ENCODE measurements around the gene DYRK4. TPM values are rescaled to one million over a fixed set of nuclear protein-coding genes. Genes with fewer than 3 reads are reported as not detected.

Gene DYRK4
- total and polyA plus RNA-seq, 2 donors (not counting 1 experiment from before 2014, with no cell fraction given): 55.2 to 63.1 TPM

GRCh38 chr12:4584281-4584680 lies 22.3 kb downstream of the DYRK4 start:
- H3K27ac ChIP-seq (ENCODE audit: insufficient read depth, low read length): no peak overlapping the region
- H2AFZ ChIP-seq (ENCODE audit: low read length): no peak overlapping the region
- no peaks in the 10 kb centered on the region for H4K20me1 ChIP-seq (ENCODE audit: control insufficient read depth, extremely low read depth, insufficient read depth, low read length)
- no peak for DNase-seq (ENCODE audit: low read depth in 2 of 2)
- no peaks in the 10 kb centered on the region for H3K36me3 ChIP-seq (ENCODE audit: control insufficient read depth, insufficient read depth, low read length)
- H3K9ac ChIP-seq (ENCODE audit: insufficient read depth, low read length): no peak overlapping the region
- H3K4me2 ChIP-seq (ENCODE audit: extremely low read depth, insufficient read depth, low read length): no peak overlapping the region
- no peaks in the 10 kb centered on the region for H3K4me1 ChIP-seq (ENCODE audit: control insufficient read depth, extremely low read depth, insufficient read depth, low read length)
- no peaks in the 10 kb centered on the region for H3K9me3 ChIP-seq (ENCODE audit: control insufficient read depth, insufficient read depth, low read depth, low read length)
- H3K27me3 ChIP-seq (ENCODE audit: control insufficient read depth, insufficient read depth, low read length): peaks cover 6% of the 10 kb centered on the region
- TF ChIP-seq EZH2 (IDR thresholded peaks at IDR 0.05; ENCODE audit: low read length, missing control alignments) (no peak), CTCF (conservative IDR thresholded peaks at IDR 0.05 in 1 of 2, IDR thresholded peaks at IDR 0.05 in 1 of 2; ENCODE audit: low read depth in 1 of 2, low read length in 2 of 2) (no peak)
- H3K4me3 ChIP-seq (replicated peaks in 1 of 4; ENCODE audit: control extremely low read depth in 1 of 4, insufficient read depth in 1 of 4, low read depth in 3 of 4, low read length in 4 of 4): no peak overlapping the region
- no peaks in the 10 kb centered on the region for H3K79me2 ChIP-seq (ENCODE audit: control insufficient read depth, insufficient read depth, low read length)

- Histone ChIP-seq H3K79me2 (ENCODE audit: control insufficient read depth, insufficient read depth, low read length) (no peaks in the 10 kb centered on the region), H4K20me1 (ENCODE audit: control insufficient read depth, extremely low read depth, insufficient read depth, low read length) (no peaks in the 10 kb centered on the region), H3K4me2 (ENCODE audit: extremely low read depth, insufficient read depth, low read length) (no peak overlapping the region), H2AFZ (ENCODE audit: low read length) (no peak overlapping the region), H3K4me3 (replicated peaks in 1 of 4; ENCODE audit: control extremely low read depth in 1 of 4, insufficient read depth in 1 of 4, low read depth in 3 of 4, low read length in 4 of 4) (no peak overlapping the region), H3K27me3 (ENCODE audit: control insufficient read depth, insufficient read depth, low read length) (peaks cover 6% of the 10 kb centered on the region), H3K9ac (ENCODE audit: insufficient read depth, low read length) (no peak overlapping the region), H3K9me3 (ENCODE audit: control insufficient read depth, insufficient read depth, low read depth, low read length) (no peaks in the 10 kb centered on the region), H3K36me3 (ENCODE audit: control insufficient read depth, insufficient read depth, low read length) (no peaks in the 10 kb centered on the region), H3K4me1 (ENCODE audit: control insufficient read depth, extremely low read depth, insufficient read depth, low read length) (no peaks in the 10 kb centered on the region), H3K27ac (ENCODE audit: insufficient read depth, low read length) (no peak overlapping the region)
- TF ChIP-seq CTCF (conservative IDR thresholded peaks at IDR 0.05 in 1 of 2, IDR thresholded peaks at IDR 0.05 in 1 of 2; ENCODE audit: low read depth in 1 of 2, low read length in 2 of 2) (no peak), EZH2 (IDR thresholded peaks at IDR 0.05; ENCODE audit: low read length, missing control alignments) (no peak)
- no peak for DNase-seq (ENCODE audit: low read depth in 2 of 2)
These were observed 22.9 kb downstream of the DYRK4 start for GRCh38 chr12:4584896-4585295.

GRCh38 chr12:4586500-4586899 lies 24.5 kb downstream of the DYRK4 start:
- H2AFZ ChIP-seq (ENCODE audit: low read length): no peak overlapping the region
- H3K9ac ChIP-seq (ENCODE audit: insufficient read depth, low read length): no peak overlapping the region
- DNase-seq (ENCODE audit: low read depth in 2 of 2): no peak
- H3K4me1 ChIP-seq (ENCODE audit: control insufficient read depth, extremely low read depth, insufficient read depth, low read length): no peaks in the 10 kb centered on the region
- H3K9me3 ChIP-seq (ENCODE audit: control insufficient read depth, insufficient read depth, low read depth, low read length): no peaks in the 10 kb centered on the region
- no peaks in the 10 kb centered on the region for H4K20me1 ChIP-seq (ENCODE audit: control insufficient read depth, extremely low read depth, insufficient read depth, low read length)
- no peaks in the 10 kb centered on the region for H3K36me3 ChIP-seq (ENCODE audit: control insufficient read depth, insufficient read depth, low read length)
- H3K27me3 ChIP-seq (ENCODE audit: control insufficient read depth, insufficient read depth, low read length): peaks cover 3% of the 10 kb centered on the region
- no peaks in the 10 kb centered on the region for H3K79me2 ChIP-seq (ENCODE audit: control insufficient read depth, insufficient read depth, low read length)
- TF ChIP-seq CTCF (conservative IDR thresholded peaks at IDR 0.05 in 1 of 2, IDR thresholded peaks at IDR 0.05 in 1 of 2; ENCODE audit: low read depth in 1 of 2, low read length in 2 of 2): no peak
- TF ChIP-seq EZH2 (IDR thresholded peaks at IDR 0.05; ENCODE audit: low read length, missing control alignments): no peak
- no peak overlapping the region for H3K4me2 ChIP-seq (ENCODE audit: extremely low read depth, insufficient read depth, low read length)
- no peak overlapping the region for H3K27ac ChIP-seq (ENCODE audit: insufficient read depth, low read length)
- no peak overlapping the region for H3K4me3 ChIP-seq (replicated peaks in 1 of 4; ENCODE audit: control extremely low read depth in 1 of 4, insufficient read depth in 1 of 4, low read depth in 3 of 4, low read length in 4 of 4)
